Sigmoid colon (tissue), 7 donors: Measurements from ENCODE around the gene FAM43B. TPM values are rescaled to one million over a fixed set of nuclear protein-coding genes. Genes with fewer than 3 reads are reported as not detected.
A peak's percentile ranks its signal among the peaks of the same experiment; 100 is the strongest.

Experiments
- DNase-seq: peaks from one replicate; pipeline ENCODE4 v3.0.0-alpha.2; 2019
- H3K27ac ChIP-seq, 4 donors: fragments of 200-600 bp; sonication (generic); one replicate each; pipeline ENCODE4 v1.5.1; 2016 to 2019; ENCODE audit warnings: mild to moderate bottlenecking in 1 of 4
- H3K27me3 ChIP-seq, 3 donors: fragments of 200-600 bp; sonication (generic); one replicate each; pipeline ENCODE4 v1.5.1; 2019; ENCODE audit warnings: mild to moderate bottlenecking in 1 of 3
- H3K36me3 ChIP-seq, 4 donors: fragments of 200-600 bp; sonication (generic); one replicate each; pipeline ENCODE4 v1.5.1; 2016 to 2019
- H3K4me1 ChIP-seq, 4 donors: fragments of 200-600 bp; sonication (generic); one replicate each; pipeline ENCODE4 v1.5.1; 2017 to 2019
- H3K4me3 ChIP-seq, 4 donors: fragments of 200-600 bp; sonication (generic); one replicate each; pipeline ENCODE4 v1.5.1; 2017 to 2019; ENCODE audit warnings: mild to moderate bottlenecking in 2 of 4, moderate library complexity in 1 of 4
- H3K9me3 ChIP-seq, 4 donors: fragments of 200-600 bp in 3 of 4; sonication (generic) in 3 of 4; one replicate each; pipeline versions ENCODE4 v1.5.1 to v1.6.1; 2013 to 2019
- CTCF ChIP-seq, 4 experiments: fragments of 450-650 bp in 3 of 4; fragments of 200-600 bp in 1 of 4; IDR thresholded peaks; one replicate each; pipeline ENCODE4 v1.5.1; 2016 to 2019; ENCODE audit warnings: antibody characterized with exemption in 4 of 4, mild to moderate bottlenecking in 3 of 4, moderate library complexity in 2 of 4
- EP300 ChIP-seq, 4 donors: sonication (generic); formaldehyde crosslinking; IDR thresholded peaks; one replicate each; pipeline ENCODE4 v1.6.1; 2017; ENCODE audit warnings: antibody characterized with exemption in 4 of 4
- POLR2A ChIP-seq, 2 donors: fragments of 450-650 bp; IDR thresholded peaks; one replicate each; pipeline ENCODE4 v1.6.1; 2016; ENCODE audit warnings: antibody characterized with exemption in 2 of 2, mild to moderate bottlenecking in 2 of 2, moderate library complexity in 2 of 2
- POLR2AphosphoS5 ChIP-seq, 4 donors: sonication (generic); formaldehyde crosslinking; IDR thresholded peaks; one replicate each; pipeline ENCODE4 v1.6.1; 2017; ENCODE audit warnings: antibody characterized with exemption in 4 of 4
- WGBS, 2 donors: extraction: QIAGEN DNeasy Blood & Tissue Kit; methylation state at CpG; one replicate each; pipeline ENCODE4 v1.1.7; 2013; 5-methylcytosine and 5-hydroxymethylcytosine counted together
- intact Hi-C: fragments of 100-400 bp; cut with DNase I; formaldehyde crosslinking; loops from one replicate; pipeline ENCODE4 v1.15.1; 2023
- polyA plus RNA-seq, 3 donors: library from polyadenylated mRNA; stranded (reverse); fragments of 200-250 nt; gene quantifications; one replicate each; pipeline ENCODE4 v1.2.3, GENCODE V29; 2013
- total RNA-seq, 4 donors: library from RNA; depleted of rRNA; stranded (reverse); fragments of >200 nt; gene quantifications; one replicate each; pipeline ENCODE4 v1.1.0, GENCODE V29; 2016
- donor health status: healthy with polysubstance abuse.
- donor health status: Bipolar disorder and iron deficiency.
- donor health status: healthy.

Gene FAM43B
- total and polyA plus RNA-seq, 7 donors, result 0.23 to 1.7 (median 1.1) TPM; not detected in 1

GRCh38 chr1:20546637-20547036 lies 5.7 kb upstream of the FAM43B start:
- Histone ChIP-seq H3K4me3 (no peak overlapping the region), H3K27ac (no peak overlapping the region), H3K9me3 (no peaks in the 10 kb centered on the region), H3K4me1 (peaks cover 0 to 1% (median under 1%) of the 10 kb centered on the region in 4 donors), H3K36me3 (no peaks in the 10 kb centered on the region), H3K27me3 (peaks cover 0 to 33% (median 8%) of the 10 kb centered on the region in 3 donors)
- 75 to 92% methylated on average over 3 of the region's 3 CpGs for WGBS, 2 donors
- intact Hi-C loops, result no loop called here
- no peak for DNase-seq
- TF ChIP-seq EP300 (IDR thresholded peaks at IDR 0.05) (no peak), POLR2AphosphoS5 (IDR thresholded peaks at IDR 0.05) (no peak), CTCF (IDR thresholded peaks at IDR 0.05) (no peak), POLR2A (IDR thresholded peaks at IDR 0.05) (no peak)

GRCh38 chr1:20551161-20551560 lies 1.2 kb upstream of the FAM43B start:
- no peak overlapping the region for H3K4me3 ChIP-seq
- peaks cover 0 to 29% (median 23%) of the 10 kb centered on the region in 4 donors for H3K4me1 ChIP-seq
- TF ChIP-seq EP300 (IDR thresholded peaks at IDR 0.05), result no peak
- no peak for TF ChIP-seq POLR2AphosphoS5 (IDR thresholded peaks at IDR 0.05)
- TF ChIP-seq POLR2A (IDR thresholded peaks at IDR 0.05), result no peak
- no peak for TF ChIP-seq CTCF (IDR thresholded peaks at IDR 0.05)
- peak overlapping the region in 2 of 4 donors; percentile 55 for H3K27ac ChIP-seq
- peaks cover 21 to 71% (median 42%) of the 10 kb centered on the region in 3 donors for H3K27me3 ChIP-seq
- 53 to 72% methylated on average over 3 of the region's 3 CpGs for WGBS, 2 donors
- H3K9me3 ChIP-seq, result no peaks in the 10 kb centered on the region
- no peaks in the 10 kb centered on the region for H3K36me3 ChIP-seq
- intact Hi-C loops, result no loop called here
- DNase-seq, result no peak

GRCh38 chr1:20552728-20553445 lies 514 bp downstream of the FAM43B start:
- Histone ChIP-seq H3K27ac (peak overlapping the region; percentile 15 to 56 (median 50)), H3K27me3 (peaks cover 21 to 68% (median 42%) of the 10 kb centered on the region in 3 donors), H3K4me3 (peak overlapping the region in 3 of 4 donors; percentile 35 to 45 (median 39)), H3K9me3 (no peaks in the 10 kb centered on the region), H3K36me3 (no peaks in the 10 kb centered on the region), H3K4me1 (peaks cover 0 to 29% (median 23%) of the 10 kb centered on the region in 4 donors)
- no peak for DNase-seq
- WGBS, 2 donors, result 3 to 5% methylated on average over 82 of the region's 82 CpGs
- no peak for TF ChIP-seq EP300 (IDR thresholded peaks at IDR 0.05)
- no peak for TF ChIP-seq CTCF (IDR thresholded peaks at IDR 0.05)
- no peak for TF ChIP-seq POLR2AphosphoS5 (IDR thresholded peaks at IDR 0.05)
- TF ChIP-seq POLR2A (IDR thresholded peaks at IDR 0.05), result no peak
- intact Hi-C loops, result no loop called here

- WGBS, 2 donors, result 73 to 75% methylated on average over 7 of the region's 7 CpGs
- Histone ChIP-seq H3K4me1 (peaks cover 0 to 29% (median 23%) of the 10 kb centered on the region in 4 donors), H3K36me3 (no peaks in the 10 kb centered on the region), H3K4me3 (no peak overlapping the region), H3K27me3 (peaks cover 21 to 57% (median 42%) of the 10 kb centered on the region in 3 donors), H3K27ac (peak overlapping the region in 1 of 4 donors; percentile 10), H3K9me3 (no peaks in the 10 kb centered on the region)
- intact Hi-C loops, result no loop called here
- DNase-seq, result peak; percentile 67
- TF ChIP-seq EP300 (IDR thresholded peaks at IDR 0.05) (no peak), POLR2A (IDR thresholded peaks at IDR 0.05) (no peak)
These were observed 2.8 kb downstream of the FAM43B start for GRCh38 chr1:20555025-20555757.

- no peaks in the 10 kb centered on the region for H3K9me3 ChIP-seq
- H3K4me1 ChIP-seq, result peaks cover 0 to 29% (median 23%) of the 10 kb centered on the region in 4 donors
- H3K4me3 ChIP-seq, result no peak overlapping the region
- DNase-seq, result no peak
- intact Hi-C loops, result no loop called here
- no peak overlapping the region for H3K27ac ChIP-seq
- 84 to 85% methylated on average over 4 of the region's 4 CpGs for WGBS, 2 donors
- TF ChIP-seq POLR2AphosphoS5 (IDR thresholded peaks at IDR 0.05) (no peak), CTCF (IDR thresholded peaks at IDR 0.05) (no peak), EP300 (IDR thresholded peaks at IDR 0.05) (no peak), POLR2A (IDR thresholded peaks at IDR 0.05) (no peak)
- H3K27me3 ChIP-seq, result peaks cover 21 to 60% (median 42%) of the 10 kb centered on the region in 3 donors
- no peaks in the 10 kb centered on the region for H3K36me3 ChIP-seq
These were observed 3.4 kb downstream of the FAM43B start for GRCh38 chr1:20555758-20556120.
